Upper lobe of right lung (tissue), 1 donor: ENCODE measurements around the gene DUS1L. TPM values are rescaled to one million over a fixed set of nuclear protein-coding genes. Genes with fewer than 3 reads are reported as not detected.

Experiments used
- ATAC-seq: fragments of 200-7000 bp; cut with Tn5 transposase; one replicate; pipeline ENCODE4 v1.9.1; 2020; ENCODE audit warnings: mild to moderate bottlenecking, moderate library complexity
- DNase-seq: peaks from one replicate; pipeline ENCODE4 v3.0.0-alpha.2; 2020
- H3K27ac ChIP-seq: fragments of 200-600 bp; one replicate; pipeline ENCODE4 v1.8.0; 2022
- H3K27me3 ChIP-seq: fragments of 200-600 bp; one replicate; pipeline ENCODE4 v1.8.0; 2022; ENCODE audit warnings: mild to moderate bottlenecking
- H3K36me3 ChIP-seq: fragments of 200-600 bp; one replicate; pipeline ENCODE4 v1.8.0; 2022
- H3K4me1 ChIP-seq: fragments of 200-600 bp; one replicate; pipeline ENCODE4 v1.8.0; 2022
- H3K4me3 ChIP-seq: fragments of 200-600 bp; one replicate; pipeline ENCODE4 v1.8.0; 2022; ENCODE audit warnings: mild to moderate bottlenecking
- H3K9me3 ChIP-seq: fragments of 200-600 bp; one replicate; pipeline ENCODE4 v1.8.0; 2022
- intact Hi-C: fragments of 100-400 bp; cut with DNase I; formaldehyde crosslinking; loops from one replicate; pipeline ENCODE4 v1.11.0; 2022
- total RNA-seq: library from RNA; stranded (reverse); fragmentation: NEBNext Ultra II Directional; extraction: Animal tissue kit (Norgen Biotek cat#: 25700); gene quantifications from one replicate; pipeline ENCODE4 v1.2.1, GENCODE V29; 2021
- TF ChIP-seq, protein P1 (sequence below): fragments of 200-600 bp; IDR thresholded peaks from one replicate; pipeline ENCODE4 v1.8.0; 2022; ENCODE audit warnings: antibody characterized with exemption
- donor health status: DM: no; HTN: yes; CAD: no; lungs with severe emphysema.

Gene DUS1L
- total RNA-seq, 1 donor from 2014 or later, result 82.4 TPM

DNA sequence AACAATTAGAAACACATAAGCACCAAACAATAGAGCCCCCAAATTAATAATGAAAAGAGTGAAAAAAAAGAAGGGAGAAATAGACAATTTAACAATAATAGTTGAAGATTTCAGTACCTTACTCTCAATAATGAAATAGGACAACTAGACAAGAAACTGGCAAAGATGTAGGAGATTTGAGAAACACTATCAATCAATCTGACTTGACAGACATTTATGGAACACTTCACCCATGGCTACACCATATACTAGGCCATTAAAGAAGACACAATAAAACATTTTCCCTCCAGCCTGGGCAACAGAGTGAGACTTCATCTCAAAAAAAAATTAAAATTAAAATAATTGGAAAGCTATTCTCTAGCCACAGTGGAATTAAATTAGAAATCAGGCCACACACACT, 5.0 kb upstream of the DUS1L start:
- no peak overlapping the region for H3K27ac ChIP-seq
- no peak overlapping the region for H3K4me3 ChIP-seq
- no peak for DNase-seq
- no peak for ATAC-seq
- TF ChIP-seq, protein P1, sequence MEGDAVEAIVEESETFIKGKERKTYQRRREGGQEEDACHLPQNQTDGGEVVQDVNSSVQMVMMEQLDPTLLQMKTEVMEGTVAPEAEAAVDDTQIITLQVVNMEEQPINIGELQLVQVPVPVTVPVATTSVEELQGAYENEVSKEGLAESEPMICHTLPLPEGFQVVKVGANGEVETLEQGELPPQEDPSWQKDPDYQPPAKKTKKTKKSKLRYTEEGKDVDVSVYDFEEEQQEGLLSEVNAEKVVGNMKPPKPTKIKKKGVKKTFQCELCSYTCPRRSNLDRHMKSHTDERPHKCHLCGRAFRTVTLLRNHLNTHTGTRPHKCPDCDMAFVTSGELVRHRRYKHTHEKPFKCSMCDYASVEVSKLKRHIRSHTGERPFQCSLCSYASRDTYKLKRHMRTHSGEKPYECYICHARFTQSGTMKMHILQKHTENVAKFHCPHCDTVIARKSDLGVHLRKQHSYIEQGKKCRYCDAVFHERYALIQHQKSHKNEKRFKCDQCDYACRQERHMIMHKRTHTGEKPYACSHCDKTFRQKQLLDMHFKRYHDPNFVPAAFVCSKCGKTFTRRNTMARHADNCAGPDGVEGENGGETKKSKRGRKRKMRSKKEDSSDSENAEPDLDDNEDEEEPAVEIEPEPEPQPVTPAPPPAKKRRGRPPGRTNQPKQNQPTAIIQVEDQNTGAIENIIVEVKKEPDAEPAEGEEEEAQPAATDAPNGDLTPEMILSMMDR, result no peak
- H3K27me3 ChIP-seq, result no peaks in the 10 kb centered on the region
- peaks cover 6% of the 10 kb centered on the region for H3K4me1 ChIP-seq
- intact Hi-C loops, result no loop called here
- no peaks in the 10 kb centered on the region for H3K9me3 ChIP-seq
- H3K36me3 ChIP-seq, result no peaks in the 10 kb centered on the region

DNA sequence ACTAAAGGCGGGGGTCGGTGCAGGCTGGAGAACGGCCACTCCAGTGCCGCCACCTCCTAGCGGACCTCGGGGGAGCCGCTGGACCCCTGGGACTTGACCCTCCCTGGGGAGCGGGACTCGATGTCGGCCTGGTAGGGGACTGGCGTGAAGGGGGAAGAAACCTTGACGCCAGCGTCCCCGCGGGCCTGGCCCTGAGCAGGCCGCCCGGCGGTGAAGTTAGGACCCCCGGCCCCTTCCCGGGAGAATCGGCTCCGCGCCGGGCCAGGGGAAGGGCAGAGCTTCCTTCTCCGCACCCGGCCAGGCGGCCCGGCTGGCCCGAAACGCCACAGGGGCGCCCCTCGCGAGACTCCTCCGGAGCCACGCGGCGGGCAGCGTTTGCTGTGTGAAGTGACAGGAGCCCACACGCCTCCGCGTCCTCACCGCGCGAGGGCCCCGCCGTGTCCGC, 389 bp downstream of the DUS1L start:
- no peaks in the 10 kb centered on the region for H3K27me3 ChIP-seq
- TF ChIP-seq, protein P1, result no peak
- peak overlapping the region; percentile 88 for H3K27ac ChIP-seq
- H3K4me1 ChIP-seq, result peaks cover 15% of the 10 kb centered on the region
- no peak for DNase-seq
- peak; percentile 22 for ATAC-seq
- H3K9me3 ChIP-seq, result no peaks in the 10 kb centered on the region
- peak overlapping the region; percentile 94 for H3K4me3 ChIP-seq
- intact Hi-C loops, result no loop called here
- H3K36me3 ChIP-seq, result peaks cover 22% of the 10 kb centered on the region

DNA sequence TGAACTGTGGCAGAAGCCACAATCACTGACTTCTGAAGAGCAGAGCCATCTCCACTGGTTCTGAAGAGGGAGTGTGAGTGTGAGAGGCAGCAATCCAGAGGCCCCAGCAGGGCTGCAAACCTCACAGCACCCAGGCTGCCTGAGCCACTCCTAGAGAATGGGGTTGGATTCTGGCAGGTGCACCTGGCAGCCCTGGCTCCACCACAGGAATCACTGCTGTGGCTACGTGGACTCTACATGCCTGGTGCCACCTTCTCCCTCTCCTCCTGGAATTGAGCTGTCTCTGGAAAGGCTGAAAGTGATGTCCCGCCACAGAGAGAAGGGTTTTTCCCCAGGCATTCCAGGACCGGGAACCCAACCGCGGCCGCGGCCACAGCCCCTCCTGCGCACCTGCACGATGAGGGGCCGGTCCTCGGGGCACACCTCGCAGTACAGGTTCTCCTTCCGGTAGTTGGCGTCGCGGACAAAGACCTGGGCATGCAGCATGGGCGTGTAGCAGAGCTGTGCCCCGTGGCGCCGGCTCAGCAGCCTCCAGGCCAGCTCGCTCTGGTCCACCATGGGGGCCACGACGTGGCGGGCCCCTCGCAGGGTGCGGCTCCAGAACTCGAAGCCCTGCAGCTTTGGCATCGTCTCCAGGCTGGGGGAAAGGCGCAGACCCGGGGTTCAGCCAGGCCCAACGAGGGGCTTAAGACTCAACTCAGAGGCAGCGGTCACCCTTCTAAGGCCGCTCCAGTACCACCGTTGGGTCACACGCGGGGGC, 991 bp downstream of the DUS1L start:
- peaks cover 15% of the 10 kb centered on the region for H3K4me1 ChIP-seq
- no peaks in the 10 kb centered on the region for H3K9me3 ChIP-seq
- intact Hi-C loops, result no loop called here
- peak overlapping the region; percentile 88 for H3K27ac ChIP-seq
- H3K4me3 ChIP-seq, result peak overlapping the region; percentile 94
- no peaks in the 10 kb centered on the region for H3K27me3 ChIP-seq
- TF ChIP-seq, protein P1, result no peak
- ATAC-seq, result peak; percentile 40
- DNase-seq, result no peak
- H3K36me3 ChIP-seq, result peaks cover 28% of the 10 kb centered on the region

DNA sequence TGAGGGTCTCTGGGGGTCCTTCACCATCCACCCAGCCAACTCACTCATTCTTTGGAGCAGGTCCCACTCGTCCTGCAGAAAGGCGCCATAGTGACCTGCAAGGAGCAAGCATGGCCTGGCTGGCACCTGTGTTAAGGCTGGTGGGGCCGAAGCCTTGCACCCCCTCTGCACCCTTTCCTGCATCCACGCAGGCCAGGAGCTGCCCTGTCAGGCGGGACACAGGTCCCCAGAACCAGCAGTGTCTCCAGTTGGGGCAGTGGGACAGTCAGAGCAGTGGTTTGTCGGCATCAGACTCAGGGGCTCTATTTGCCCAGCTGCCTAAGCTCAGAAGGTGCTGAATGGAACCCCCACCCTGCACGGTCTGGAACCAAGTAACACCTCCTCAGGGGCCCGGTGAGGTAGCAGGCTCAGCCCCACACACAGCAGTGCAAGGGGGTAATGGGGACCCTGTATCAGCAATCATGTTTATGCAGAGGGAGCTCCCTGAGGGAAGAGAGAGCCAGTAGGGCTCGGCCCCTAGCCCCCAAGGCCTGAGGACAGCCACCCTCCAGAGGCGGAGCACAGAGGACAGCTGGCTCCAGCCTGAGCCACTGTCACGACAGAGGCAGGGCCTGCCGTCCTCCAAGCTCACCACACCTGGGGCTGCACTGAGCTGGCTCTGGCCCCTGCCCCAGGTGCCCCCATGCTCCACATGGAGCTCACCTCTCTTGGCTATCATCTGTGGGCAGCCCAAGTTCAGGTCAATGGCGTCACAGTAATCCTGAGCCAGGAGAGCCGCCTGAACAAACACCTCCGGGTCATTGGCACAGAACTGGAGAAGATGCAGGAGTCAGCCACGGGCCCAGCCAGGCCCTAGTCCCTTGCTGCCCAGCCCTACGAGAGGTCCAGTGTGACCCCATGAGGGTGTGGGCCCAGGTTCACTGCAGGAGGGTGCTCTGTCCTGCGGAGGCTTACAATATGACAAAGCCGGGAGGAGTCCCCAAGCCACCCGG, 1.9 kb downstream of the DUS1L start:
- intact Hi-C loops, result no loop called here
- no peak for DNase-seq
- Histone ChIP-seq H3K4me1 (peaks cover 15% of the 10 kb centered on the region), H3K4me3 (no peak overlapping the region), H3K27ac (no peak overlapping the region), H3K36me3 (peaks cover 34% of the 10 kb centered on the region), H3K27me3 (no peaks in the 10 kb centered on the region), H3K9me3 (no peaks in the 10 kb centered on the region)
- no peak for ATAC-seq
- TF ChIP-seq, protein P1, result no peak

DNA sequence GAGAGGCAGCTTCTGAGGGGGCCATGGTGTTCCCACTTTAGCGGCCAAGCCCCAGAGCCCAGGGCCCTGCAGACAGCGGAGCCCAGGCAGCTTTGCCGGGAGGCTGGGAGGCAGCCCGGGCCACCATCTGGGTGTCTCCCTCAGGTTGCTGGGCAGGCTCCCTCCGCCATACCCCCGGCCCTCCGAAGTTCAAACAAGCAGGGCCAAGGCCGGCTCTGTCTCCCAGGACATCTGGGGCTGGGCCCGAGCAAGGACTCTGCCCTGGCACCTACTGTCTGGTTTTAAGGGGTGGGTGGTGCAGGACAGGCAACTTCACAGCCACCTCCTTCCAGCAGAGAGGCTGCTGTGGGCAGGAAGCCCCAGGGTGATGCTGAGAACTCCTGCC, 2.6 kb downstream of the DUS1L start:
- Histone ChIP-seq H3K27ac (no peak overlapping the region), H3K27me3 (no peaks in the 10 kb centered on the region), H3K4me3 (no peak overlapping the region), H3K36me3 (peaks cover 39% of the 10 kb centered on the region), H3K4me1 (peaks cover 15% of the 10 kb centered on the region), H3K9me3 (no peaks in the 10 kb centered on the region)
- DNase-seq (no peak), ATAC-seq (no peak)
- TF ChIP-seq, protein P1, result no peak
- intact Hi-C loops, result no loop called here
